IMR-90 (cell line): ENCODE results near the gene PCDHGA2. TPM values are rescaled to one million over a fixed set of nuclear protein-coding genes. Genes with fewer than 3 reads are reported as not detected.

Source experiments
- ATAC-seq: fragments of 200-7000 bp; cut with Tn5 transposase; 2 replicates; pipeline ENCODE4 v1.9.1; 2020; ENCODE audit warnings: low read depth, mild to moderate bottlenecking, moderate library complexity
- Bru-seq: library from RNA; stranded (reverse); fragments of 400-500 nt; gene quantifications from one replicate; lab custom pipeline; 2021; lab: Mats Ljungman, UMichigan
- BruChase-seq, 2 experiments: library from RNA; stranded (reverse); fragments of 400-500 nt; gene quantifications; one replicate each; lab custom pipeline; 2021; lab: Mats Ljungman, UMichigan
- BruUV-seq: library from RNA; stranded (reverse); fragments of 400-500 nt; replicated peaks from 2 replicates; lab custom pipeline; 2021; lab: Mats Ljungman, UMichigan
- CTCF ChIA-PET: fragments of 300-600 bp; formaldehyde crosslinking; extraction: SDS; loops from one replicate; lab custom pipeline; 2021; ENCODE audit warnings: antibody characterized with exemption; lab: Yijun Ruan, JAX
- POLR2A ChIA-PET: fragments of 300-600 bp; sonication (Branson Sonifier 250); formaldehyde crosslinking; loops from one replicate; lab custom pipeline; 2022; ENCODE audit warnings: antibody characterized with exemption; ENCODE audit not compliant: unreplicated experiment; lab: Charles Lee
- DNase-seq: peaks from one replicate; pipeline ENCODE4 v3.0.0; 2013
- H2AFZ ChIP-seq: replicated peaks from 2 replicates; pipeline ENCODE3; 2013; ENCODE audit warnings: low read length, mild to moderate bottlenecking; ENCODE audit not compliant: poor library complexity
- H2AK5ac ChIP-seq: 2 replicates; pipeline ENCODE4 v1.6.1; 2013; ENCODE audit warnings: low read depth, low read length, inconsistent platforms
- H2AK9ac ChIP-seq: replicated peaks from 2 replicates; pipeline ENCODE3; 2013; ENCODE audit warnings: mild to moderate bottlenecking, low read depth, low read length, moderate library complexity; ENCODE audit not compliant: poor library complexity
- H2BK120ac ChIP-seq: 2 replicates; pipeline ENCODE4 v1.6.1; 2013; ENCODE audit warnings: low read depth, low read length, inconsistent platforms
- H2BK15ac ChIP-seq: 3 replicates; pipeline ENCODE4 v1.6.1; 2013; ENCODE audit warnings: low read depth, low read length, inconsistent platforms
- H2BK20ac ChIP-seq: 2 replicates; pipeline ENCODE4 v1.6.1; 2013; ENCODE audit warnings: low read depth, mild to moderate bottlenecking, inconsistent platforms, low read length, moderate library complexity
- H2BK5ac ChIP-seq: 2 replicates; pipeline ENCODE4 v1.6.1; 2013; ENCODE audit warnings: mild to moderate bottlenecking, low read depth, low read length, inconsistent platforms; ENCODE audit not compliant: poor library complexity, severe bottlenecking
- H3K14ac ChIP-seq: replicated peaks from 2 replicates; pipeline ENCODE4 v1.6.1; 2013; ENCODE audit warnings: low read depth, low read length, inconsistent platforms
- H3K18ac ChIP-seq: 2 replicates; pipeline ENCODE4 v1.6.1; 2013; ENCODE audit warnings: low read depth, low read length, control low read depth
- H3K23ac ChIP-seq: 2 replicates; pipeline ENCODE4 v1.6.1; 2013; ENCODE audit warnings: low read depth, low read length, inconsistent platforms
- H3K27ac ChIP-seq: 2 replicates; pipeline ENCODE4 v1.5.1; 2013; ENCODE audit warnings: mild to moderate bottlenecking, control low read depth, low read length; ENCODE audit not compliant: insufficient read depth
- H3K27me3 ChIP-seq: 2 replicates; pipeline ENCODE4 v1.6.1; 2013; ENCODE audit warnings: low read length; ENCODE audit not compliant: control insufficient read depth, insufficient read depth
- H3K36me3 ChIP-seq: 2 replicates; pipeline ENCODE4 v1.6.1; 2013; ENCODE audit warnings: low read length, mixed read lengths; ENCODE audit not compliant: control insufficient read depth, insufficient read depth
- H3K4ac ChIP-seq: 2 replicates; pipeline ENCODE4 v1.6.1; 2013; ENCODE audit warnings: low read depth, low read length, inconsistent platforms
- H3K4me1 ChIP-seq: 2 replicates; pipeline ENCODE4 v1.6.1; 2013; ENCODE audit warnings: low read length, mixed read lengths; ENCODE audit not compliant: control insufficient read depth, insufficient read depth
- H3K4me2 ChIP-seq: 2 replicates; pipeline ENCODE4 v1.6.1; 2013; ENCODE audit warnings: low read depth, mild to moderate bottlenecking, control low read depth, low read length, moderate library complexity
- H3K4me3 ChIP-seq: 2 replicates; pipeline ENCODE4 v1.5.1; 2013; ENCODE audit warnings: low read depth, mild to moderate bottlenecking, control low read depth, low read length, moderate library complexity; ENCODE audit not compliant: insufficient read depth
- H3K56ac ChIP-seq: 2 replicates; pipeline ENCODE4 v1.6.1; 2013; ENCODE audit warnings: low read length, inconsistent platforms; ENCODE audit not compliant: insufficient read depth; ENCODE audit errors: extremely low read depth
- H3K79me1 ChIP-seq, 2 experiments: 2 replicates each; pipeline ENCODE4 v1.6.1; 2013; ENCODE audit warnings: low read length in 2 of 2, inconsistent platforms in 1 of 2, low read depth in 1 of 2
- H3K9ac ChIP-seq: 2 replicates; pipeline ENCODE4 v1.6.1; 2013; ENCODE audit warnings: low read depth, low read length, control low read depth
- H3K9me1 ChIP-seq: 2 replicates; pipeline ENCODE4 v1.6.1; 2013; ENCODE audit warnings: low read length, inconsistent platforms; ENCODE audit not compliant: insufficient read depth
- H3K9me3 ChIP-seq: 2 replicates; pipeline ENCODE4 v1.6.1; 2013; ENCODE audit warnings: low read length; ENCODE audit not compliant: control insufficient read depth, insufficient read depth
- H4K20me1 ChIP-seq: 2 replicates; pipeline ENCODE4 v1.6.1; 2013; ENCODE audit warnings: low read length, inconsistent platforms; ENCODE audit not compliant: insufficient read depth
- H4K5ac ChIP-seq: 2 replicates; pipeline ENCODE4 v1.6.1; 2013; ENCODE audit warnings: mild to moderate bottlenecking, low read depth, low read length, control low read depth
- H4K8ac ChIP-seq, 2 experiments: 2 replicates each; pipeline ENCODE4 v1.6.1; 2013; ENCODE audit warnings: low read depth in 2 of 2, low read length in 2 of 2, control low read depth in 1 of 2, inconsistent platforms in 1 of 2
- H4K91ac ChIP-seq: 2 replicates; pipeline ENCODE4 v1.6.1; 2013; ENCODE audit warnings: low read depth, low read length, inconsistent platforms; ENCODE audit not compliant: insufficient read depth
- BHLHE40 ChIP-seq: fragments of 150-350 bp; IDR thresholded peaks from 2 replicates; pipeline ENCODE4 v1.6.1; 2016; ENCODE audit warnings: mild to moderate bottlenecking, low read depth, low read length
- CHD1 ChIP-seq: IDR thresholded peaks from 2 replicates; pipeline ENCODE4 v1.6.1; 2012; ENCODE audit warnings: low read depth, low read length, improper control_type of control experiment
- MAFK ChIP-seq: IDR thresholded peaks from 2 replicates; pipeline ENCODE4 v1.6.1; 2012; ENCODE audit warnings: low read depth, low read length, improper control_type of control experiment
- MAZ ChIP-seq: IDR thresholded peaks from 2 replicates; pipeline ENCODE4 v1.6.1; 2012; ENCODE audit warnings: low read depth, mild to moderate bottlenecking, low read length, improper control_type of control experiment, moderate library complexity, borderline replicate concordance
- RCOR1 ChIP-seq: IDR thresholded peaks from 2 replicates; pipeline ENCODE4 v1.6.1; 2012; ENCODE audit warnings: mild to moderate bottlenecking, low read length, improper control_type of control experiment; ENCODE audit not compliant: insufficient replicate concordance
- RFX5 ChIP-seq: IDR thresholded peaks from 2 replicates; pipeline ENCODE4 v1.8.0; 2012; ENCODE audit warnings: low read depth, mild to moderate bottlenecking, low read length, moderate library complexity
- SMC3 ChIP-seq: fragments of 150-350 bp; IDR thresholded peaks from 2 replicates; pipeline ENCODE4 v1.6.1; 2016; ENCODE audit warnings: low read depth, mild to moderate bottlenecking, antibody characterized with exemption, low read length, moderate library complexity
- USF2 ChIP-seq: fragments of 150-350 bp; IDR thresholded peaks from 2 replicates; pipeline ENCODE4 v1.6.1; 2017; ENCODE audit warnings: mild to moderate bottlenecking, antibody characterized with exemption, low read length, low read depth
- WGBS, 2 experiments: methylation state at CpG; one replicate each; pipeline versions ENCODE4 v1.1.5 to v1.1.7; 2013; ENCODE audit warnings: missing lambda C conversion rate in 2 of 2; ENCODE audit not compliant: insufficient read length in 1 of 2; ENCODE audit errors: extremely low coverage in 2 of 2; 5-methylcytosine and 5-hydroxymethylcytosine counted together
- dilution Hi-C: fragments of 300-500 bp; cut with HindIII; formaldehyde crosslinking; loops from one replicate; pipeline ENCODE4 v1.14.3; 2018; ENCODE audit warnings: low sequenced_read_pairs; ENCODE audit not compliant: unreplicated experiment
- in situ Hi-C: fragments of 300-500 bp; cut with MboI; formaldehyde crosslinking; loops from 3 replicates; pipeline ENCODE4 v1.14.3; 2019; ENCODE audit warnings: low sequenced_read_pairs, inconsistent platforms, mixed read lengths
- intact Hi-C: fragments of 100-400 bp; cut with micrococcal nuclease; formaldehyde crosslinking; loops from 2 replicates; pipeline ENCODE4 v1.10.0; 2022
- long read RNA-seq: library from polyadenylated mRNA; unstranded; transcript quantifications from one replicate; pipeline ENCODE4 v2.0.0, GENCODE V29; 2021; ENCODE audit not compliant: unreplicated experiment
- polyA plus RNA-seq, 3 experiments: library from polyadenylated mRNA; depleted of rRNA; stranded (reverse); fragments of >200 nt; gene quantifications; 2 replicates each; pipeline ENCODE4 v1.2.3, GENCODE V29; 2012; ENCODE audit warnings: low replicate concordance in 1 of 3
- total RNA-seq: library from RNA; depleted of rRNA; stranded (reverse); fragments of >200 nt; gene quantifications from 2 replicates; pipeline ENCODE4 v1.2.3, GENCODE V29; 2012; rRNA removed
- TF ChIP-seq, protein P1 (sequence below): fragments of 150-350 bp; IDR thresholded peaks from 2 replicates; pipeline ENCODE4 v1.6.1; 2016; ENCODE audit warnings: low read depth, mild to moderate bottlenecking, low read length, moderate library complexity, borderline replicate concordance
- TF ChIP-seq, protein P2 (sequence below): conservative IDR thresholded peaks from 2 replicates; pipeline ENCODE4 v1.5.1; 2012; ENCODE audit warnings: mild to moderate bottlenecking, low read depth, low read length, improper control_type of control experiment

Gene PCDHGA2
- 3.3 and 3.4 TPM in 2 replicates for total RNA-seq
- 3.6 and 4.0 TPM in 2 replicates for polyA plus RNA-seq (2012; rRNA removed)
- polyA plus RNA-seq (2012; cell fraction: cytosol; rRNA removed) = 2.9 and 4.5 TPM in 2 replicates
- 5.6 and 6.1 TPM in 2 replicates for polyA plus RNA-seq (2012; cell fraction: nucleus; rRNA removed; ENCODE audit: low replicate concordance)
- percentile 48 among the genes with signal in this experiment for Bru-seq, nascent RNA
- percentile 70 among the genes with signal in this experiment for BruChase-seq, experiment 1, labeled RNA remaining after a 6-hour chase
- BruChase-seq, experiment 2, labeled RNA remaining after a 2-hour chase = percentile 72 among the genes with signal in this experiment
- long read RNA-seq, full-length matches to known transcripts = 3 of 3 reads
- long read RNA-seq, partial matches to known transcripts = 0 of 3 reads
- long read RNA-seq, other reads (novel, unspliced or antisense) = 0 of 3 reads

- dilution Hi-C loops (no loop called here), intact Hi-C loops (no loop called here), in situ Hi-C loops (no loop called here)
- Histone ChIP-seq H3K27me3 (no peaks in the 10 kb centered on the region; the same call in 1 of the 2 replicates), H2AFZ (peak within 1 kb of the TSS; percentile 96), H3K18ac (peak within 1 kb of the TSS; percentile 22; the same call in 1 of the 2 replicates), H4K5ac (peak within 1 kb of the TSS; percentile 33; the same call in 1 of the 2 replicates), H4K8ac (peak within 1 kb of the TSS in 1 of 2 experiments; percentile 71; a peak in 1 of 4 replicates), H3K4me1 (no peaks in the 10 kb centered on the region), H2BK120ac (no peak within 1 kb of the TSS), H2AK9ac (peak within 1 kb of the TSS; percentile 25), H3K4ac (peak within 1 kb of the TSS; percentile 43; the same call in 1 of the 2 replicates), H4K91ac (peak within 1 kb of the TSS; percentile 28; the same call in 1 of the 2 replicates), H3K23ac (no peak within 1 kb of the TSS), H2BK20ac (no peak within 1 kb of the TSS), H3K14ac (no peak within 1 kb of the TSS; the same call in 1 of the 2 replicates), H2BK5ac (peak within 1 kb of the TSS; percentile 44), H3K4me3 (peak within 1 kb of the TSS; percentile 50), H3K9me3 (peaks cover 32% of the 10 kb centered on the region), H3K9me1 (no peaks in the 10 kb centered on the region), H4K20me1 (no peaks in the 10 kb centered on the region), H2AK5ac (no peak within 1 kb of the TSS), H2BK15ac (no peak within 1 kb of the TSS; the same call in 2 of the 3 replicates), H3K9ac (no peak within 1 kb of the TSS; the same call in 1 of the 2 replicates), H3K27ac (no peak within 1 kb of the TSS), H3K36me3 (peaks cover 2% of the 10 kb centered on the region; the same call in 1 of the 2 replicates), H3K4me2 (peak within 1 kb of the TSS; percentile 58), H3K79me1 (no peaks in the 10 kb centered on the region), H3K56ac (peak within 1 kb of the TSS; percentile 68; the same call in 1 of the 2 replicates)
- ATAC-seq = peak; percentile 79
- BruUV-seq = no TSS peak
- DNase-seq = peak; percentile 66
- ChIA-PET POLR2A (no interaction called here), CTCF (interaction anchor here (0.7 to 1.9 kb wide), 5 partner anchors 8 to 554 kb away, joined by 3 to 6 read pairs (median 3); partner anchors contain the start of gene PCDHGA1)
- no CpG with 5 or more reads among the region's 27 CpGs for WGBS, 2 experiments
- TF ChIP-seq BHLHE40 (no peak), MAFK (no peak), MAZ (no peak), RFX5 (no peak), USF2 (no peak), RCOR1 (no peak), SMC3 (0 out of 2 replicates have a peak, but pooled peaks have one; percentile 26), CHD1 (no peak)
- TF ChIP-seq, protein P1, sequence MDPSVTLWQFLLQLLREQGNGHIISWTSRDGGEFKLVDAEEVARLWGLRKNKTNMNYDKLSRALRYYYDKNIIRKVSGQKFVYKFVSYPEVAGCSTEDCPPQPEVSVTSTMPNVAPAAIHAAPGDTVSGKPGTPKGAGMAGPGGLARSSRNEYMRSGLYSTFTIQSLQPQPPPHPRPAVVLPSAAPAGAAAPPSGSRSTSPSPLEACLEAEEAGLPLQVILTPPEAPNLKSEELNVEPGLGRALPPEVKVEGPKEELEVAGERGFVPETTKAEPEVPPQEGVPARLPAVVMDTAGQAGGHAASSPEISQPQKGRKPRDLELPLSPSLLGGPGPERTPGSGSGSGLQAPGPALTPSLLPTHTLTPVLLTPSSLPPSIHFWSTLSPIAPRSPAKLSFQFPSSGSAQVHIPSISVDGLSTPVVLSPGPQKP = no peak
- TF ChIP-seq, protein P2, sequence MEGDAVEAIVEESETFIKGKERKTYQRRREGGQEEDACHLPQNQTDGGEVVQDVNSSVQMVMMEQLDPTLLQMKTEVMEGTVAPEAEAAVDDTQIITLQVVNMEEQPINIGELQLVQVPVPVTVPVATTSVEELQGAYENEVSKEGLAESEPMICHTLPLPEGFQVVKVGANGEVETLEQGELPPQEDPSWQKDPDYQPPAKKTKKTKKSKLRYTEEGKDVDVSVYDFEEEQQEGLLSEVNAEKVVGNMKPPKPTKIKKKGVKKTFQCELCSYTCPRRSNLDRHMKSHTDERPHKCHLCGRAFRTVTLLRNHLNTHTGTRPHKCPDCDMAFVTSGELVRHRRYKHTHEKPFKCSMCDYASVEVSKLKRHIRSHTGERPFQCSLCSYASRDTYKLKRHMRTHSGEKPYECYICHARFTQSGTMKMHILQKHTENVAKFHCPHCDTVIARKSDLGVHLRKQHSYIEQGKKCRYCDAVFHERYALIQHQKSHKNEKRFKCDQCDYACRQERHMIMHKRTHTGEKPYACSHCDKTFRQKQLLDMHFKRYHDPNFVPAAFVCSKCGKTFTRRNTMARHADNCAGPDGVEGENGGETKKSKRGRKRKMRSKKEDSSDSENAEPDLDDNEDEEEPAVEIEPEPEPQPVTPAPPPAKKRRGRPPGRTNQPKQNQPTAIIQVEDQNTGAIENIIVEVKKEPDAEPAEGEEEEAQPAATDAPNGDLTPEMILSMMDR = peak; percentile 54
Measured at GRCh38 chr5:141338538-141339306, at the start of gene PCDHGA2. Gene PCDHGA2 (plus strand): TSS chr5:141338760.
